Neutrophil (primary cell): ENCODE measurements around the gene CDK5R1.

Source experiments
- H3K27ac ChIP-seq: fragments of 200-600 bp; sonication (generic); 2 replicates; pipeline ENCODE4 v1.5.1; 2016; ENCODE audit warnings: mild to moderate bottlenecking, moderate library complexity
- H3K27me3 ChIP-seq: fragments of 200-600 bp; sonication (generic); 2 replicates; pipeline ENCODE4 v1.6.0; 2016; ENCODE audit warnings: mild to moderate bottlenecking
- H3K36me3 ChIP-seq: fragments of 200-600 bp; sonication (generic); 2 replicates; pipeline ENCODE4 v1.5.1; 2017
- H3K4me1 ChIP-seq, 2 experiments: fragments of 200-600 bp in 1 of 2; sonication (generic) in 1 of 2; 1 replicate in 1 of 2; 2 replicates in 1 of 2; pipeline versions ENCODE4 v1.5.1 to v1.6.1; 2013 to 2016; ENCODE audit warnings: low read depth in 1 of 2, low read length in 1 of 2, mild to moderate bottlenecking in 1 of 2, moderate library complexity in 1 of 2; ENCODE audit not compliant: control insufficient read depth in 1 of 2, insufficient read depth in 1 of 2
- H3K4me3 ChIP-seq, 2 experiments: fragments of 200-600 bp in 1 of 2; sonication (generic) in 1 of 2; 1 replicate in 1 of 2; 2 replicates in 1 of 2; pipeline ENCODE4 v1.5.1; 2013 to 2016; ENCODE audit warnings: low read depth in 1 of 2, low read length in 1 of 2, mild to moderate bottlenecking in 1 of 2, moderate library complexity in 1 of 2
- H3K9me3 ChIP-seq: fragments of 200-600 bp; sonication (generic); 2 replicates; pipeline ENCODE4 v1.5.1; 2016
- CTCF ChIP-seq: fragments of 200-600 bp; sonication (generic); IDR thresholded peaks from 2 replicates; pipeline ENCODE4 v1.5.1; 2016; ENCODE audit warnings: antibody characterized with exemption

The CDK5R1 gene

GRCh38 chr17:32514606-32515005 is 27.8 kb downstream of the CDK5R1 start:
- Histone ChIP-seq H3K36me3 (no peaks in the 10 kb centered on the region), H3K4me3 (no peak overlapping the region), H3K27me3 (peaks cover 69% of the 10 kb centered on the region), H3K27ac (no peak overlapping the region), H3K4me1 (peaks cover 4 to 9% of the 10 kb centered on the region in 2 experiments), H3K9me3 (no peaks in the 10 kb centered on the region)
- TF ChIP-seq CTCF: no peak

- H3K36me3 ChIP-seq: no peaks in the 10 kb centered on the region
- H3K4me3 ChIP-seq: no peak overlapping the region
- H3K4me1 ChIP-seq: peaks cover 12 to 16% of the 10 kb centered on the region in 2 experiments
- H3K9me3 ChIP-seq: no peaks in the 10 kb centered on the region
- no peak overlapping the region for H3K27ac ChIP-seq
- no peak for TF ChIP-seq CTCF
- peaks cover 72% of the 10 kb centered on the region for H3K27me3 ChIP-seq
Observed at GRCh38 chr17:32515677-32516383, 29.0 kb downstream of the CDK5R1 start.

- H3K27ac ChIP-seq: no peak overlapping the region
- peaks cover 12 to 16% of the 10 kb centered on the region in 2 experiments for H3K4me1 ChIP-seq
- H3K36me3 ChIP-seq: no peaks in the 10 kb centered on the region
- H3K9me3 ChIP-seq: no peaks in the 10 kb centered on the region
- peaks cover 78% of the 10 kb centered on the region for H3K27me3 ChIP-seq
- no peak overlapping the region for H3K4me3 ChIP-seq
- TF ChIP-seq CTCF: no peak
Observed at GRCh38 chr17:32516450-32516849, 29.7 kb downstream of the CDK5R1 start.

GRCh38 chr17:32516940-32517701 is 30.3 kb downstream of the CDK5R1 start:
- TF ChIP-seq CTCF: no peak
- H3K9me3 ChIP-seq: no peaks in the 10 kb centered on the region
- peaks cover 12 to 16% of the 10 kb centered on the region in 2 experiments for H3K4me1 ChIP-seq
- peaks cover 84% of the 10 kb centered on the region for H3K27me3 ChIP-seq
- no peaks in the 10 kb centered on the region for H3K36me3 ChIP-seq
- no peak overlapping the region for H3K4me3 ChIP-seq
- no peak overlapping the region for H3K27ac ChIP-seq

- H3K27me3 ChIP-seq: peaks cover 85% of the 10 kb centered on the region
- TF ChIP-seq CTCF: no peak
- no peaks in the 10 kb centered on the region for H3K9me3 ChIP-seq
- peaks cover 12 to 16% of the 10 kb centered on the region in 2 experiments for H3K4me1 ChIP-seq
- H3K4me3 ChIP-seq: no peak overlapping the region
- H3K36me3 ChIP-seq: no peaks in the 10 kb centered on the region
- H3K27ac ChIP-seq: no peak overlapping the region
Observed at GRCh38 chr17:32517982-32518381, 31.2 kb downstream of the CDK5R1 start.
